ENCODE results near the gene KRT7. TPM values are rescaled to one million over a fixed set of nuclear protein-coding genes. Genes with fewer than 3 reads are reported as not detected.

The KRT7 gene
- total RNA-seq, 3 donors from 2014 or later: 1.0 to 6.4 (median 1.7) TPM

GRCh38 chr12:52293926-52294325, 60.9 kb downstream of the KRT7 start:
- intact Hi-C loops (cut with DNase I, micrococcal nuclease): no loop called here
- no peak for DNase-seq
- H3K4me3 ChIP-seq: no peak overlapping the region
- TF ChIP-seq CTCF (IDR thresholded peaks at IDR 0.05): no peak
- H3K36me3 ChIP-seq (ENCODE audit: low read depth): no peaks in the 10 kb centered on the region
- no peaks in the 10 kb centered on the region for H3K4me1 ChIP-seq (ENCODE audit: low read depth)
- no peak for ATAC-seq
- no peaks in the 10 kb centered on the region for H3K9me3 ChIP-seq

GRCh38 chr12:52294803-52295202, 61.8 kb downstream of the KRT7 start:
- no peak overlapping the region for H3K4me3 ChIP-seq
- H3K9me3 ChIP-seq: no peaks in the 10 kb centered on the region
- TF ChIP-seq CTCF (IDR thresholded peaks at IDR 0.05): no peak
- no peak for ATAC-seq
- no peaks in the 10 kb centered on the region for H3K36me3 ChIP-seq (ENCODE audit: low read depth)
- intact Hi-C loops (cut with DNase I, micrococcal nuclease): no loop called here
- H3K4me1 ChIP-seq (ENCODE audit: low read depth): no peaks in the 10 kb centered on the region
- DNase-seq: no peak

- H3K36me3 ChIP-seq (ENCODE audit: low read depth): no peaks in the 10 kb centered on the region
These were observed 62.6 kb downstream of the KRT7 start for GRCh38 chr12:52295663-52296062.

GRCh38 chr12:52296572-52297215, 63.7 kb downstream of the KRT7 start:
- no peak for ATAC-seq
- Histone ChIP-seq H3K36me3 (ENCODE audit: low read depth) (no peaks in the 10 kb centered on the region), H3K9me3 (no peaks in the 10 kb centered on the region), H3K4me1 (ENCODE audit: low read depth) (no peaks in the 10 kb centered on the region), H3K4me3 (no peak overlapping the region)
- TF ChIP-seq CTCF (IDR thresholded peaks at IDR 0.05): no peak
- intact Hi-C loops (cut with DNase I, micrococcal nuclease): no loop called here
- no peak for DNase-seq

More at GRCh38 chr12:52295663-52296062, 62.6 kb downstream of the KRT7 start:
- H3K4me1 ChIP-seq (ENCODE audit: low read depth): no peaks in the 10 kb centered on the region
- no peak for TF ChIP-seq CTCF (IDR thresholded peaks at IDR 0.05)
- intact Hi-C loops (cut with DNase I, micrococcal nuclease): no loop called here
- no peaks in the 10 kb centered on the region for H3K9me3 ChIP-seq
- ATAC-seq (no peak), DNase-seq (no peak)
- H3K4me3 ChIP-seq: no peak overlapping the region

Other genes starting within 250 kb of the KRT7 start
- 10 to 100 TPM in 2 of 3 donors, 1 to 10 TPM in 1; 9.4 to 19.6 (median 13.8) TPM for gene TAMALIN, start 226.3 kb upstream of the KRT7 start, total RNA-seq
- 100 to 1,000 TPM in 1 of 3 donors, 10 to 100 TPM in 2; 16.2 to 123 (median 44.6) TPM for gene NR4A1, start 181.8 kb upstream of the KRT7 start, total RNA-seq
- 10 to 100 TPM; 30.1 to 37.5 (median 33.0) TPM for gene ATG101, start 163.3 kb upstream of the KRT7 start, total RNA-seq
- under 1 TPM in 2 of 3 donors, not detected in 1; 0.32 to 0.41 TPM for gene SMIM41, start 153.5 kb upstream of the KRT7 start, total RNA-seq
- under 1 TPM in 1 of 3 donors, not detected in 2; 0.06 TPM for gene KRT80, start 41.2 kb upstream of the KRT7 start, total RNA-seq
- gene KRT86, start 41.4 kb downstream of the KRT7 start, total RNA-seq: under 1 TPM in 2 of 3 donors, not detected in 1; 0.35 to 0.58 TPM
- gene KRT81, start 58.3 kb downstream of the KRT7 start, total RNA-seq: not detected
- gene KRT83, start 88.2 kb downstream of the KRT7 start, total RNA-seq: not detected
- gene KRT85, start 134.2 kb downstream of the KRT7 start, total RNA-seq: not detected
- gene KRT84, start 152.4 kb downstream of the KRT7 start, total RNA-seq: not detected
- gene KRT82, start 173.1 kb downstream of the KRT7 start, total RNA-seq: not detected
- gene KRT75, start 201.1 kb downstream of the KRT7 start, total RNA-seq: not detected
- gene KRT6B, start 218.9 kb downstream of the KRT7 start, total RNA-seq: not detected
- under 1 TPM in 1 of 3 donors, not detected in 2; 0.20 TPM for gene KRT6C, start 240.6 kb downstream of the KRT7 start, total RNA-seq